ENCODE results near the gene ZNF570.

Gene ZNF570

DNA sequence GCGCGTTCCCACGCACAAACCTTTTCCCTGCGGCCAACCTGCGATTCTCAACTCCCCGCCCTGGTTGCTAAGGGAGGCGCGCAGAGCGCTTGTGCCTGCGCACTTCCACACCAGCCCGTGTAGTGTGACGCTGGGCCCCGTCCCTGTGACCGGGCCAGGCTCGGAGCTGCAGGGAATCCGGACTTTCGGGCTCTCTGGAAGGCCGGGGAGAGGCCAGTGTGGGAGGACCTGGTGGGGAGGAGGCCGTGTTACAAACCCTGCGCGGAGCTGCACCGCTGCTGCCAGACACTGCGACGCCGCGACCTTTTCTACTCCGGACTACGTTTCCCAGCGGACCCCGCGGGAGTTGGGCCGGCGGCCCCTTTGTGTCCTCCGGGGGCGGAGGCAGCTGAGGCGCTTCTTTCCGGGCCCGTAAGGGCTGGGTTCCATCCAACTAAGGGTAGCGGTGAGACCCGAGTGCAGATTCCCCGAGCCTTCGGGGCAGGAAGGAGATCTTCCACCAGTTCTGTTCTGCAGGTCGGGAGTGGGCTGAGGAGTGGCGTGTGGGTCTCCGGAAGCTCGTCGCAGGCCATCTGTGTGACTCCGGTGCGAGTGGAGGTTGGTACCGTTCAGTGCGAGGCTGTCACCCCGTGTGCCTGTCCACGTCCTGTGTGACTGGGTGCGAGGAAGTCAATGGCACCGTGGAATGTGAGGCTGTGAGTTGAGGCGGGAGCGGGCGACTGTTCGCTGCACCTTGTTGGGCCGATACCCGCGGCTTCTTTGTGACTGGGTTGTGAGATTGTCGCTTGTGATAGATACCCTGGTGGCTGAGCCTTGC lies at the start of gene ZNF570:
Gene ZNF570 (plus strand): TSS at position 396 of the 817 bp plus-strand sequence. CDS start 999 bp downstream, outside the sequence.
- peak; percentile 80 for DNase-seq (ENCODE audit: low spot score)

DNA sequence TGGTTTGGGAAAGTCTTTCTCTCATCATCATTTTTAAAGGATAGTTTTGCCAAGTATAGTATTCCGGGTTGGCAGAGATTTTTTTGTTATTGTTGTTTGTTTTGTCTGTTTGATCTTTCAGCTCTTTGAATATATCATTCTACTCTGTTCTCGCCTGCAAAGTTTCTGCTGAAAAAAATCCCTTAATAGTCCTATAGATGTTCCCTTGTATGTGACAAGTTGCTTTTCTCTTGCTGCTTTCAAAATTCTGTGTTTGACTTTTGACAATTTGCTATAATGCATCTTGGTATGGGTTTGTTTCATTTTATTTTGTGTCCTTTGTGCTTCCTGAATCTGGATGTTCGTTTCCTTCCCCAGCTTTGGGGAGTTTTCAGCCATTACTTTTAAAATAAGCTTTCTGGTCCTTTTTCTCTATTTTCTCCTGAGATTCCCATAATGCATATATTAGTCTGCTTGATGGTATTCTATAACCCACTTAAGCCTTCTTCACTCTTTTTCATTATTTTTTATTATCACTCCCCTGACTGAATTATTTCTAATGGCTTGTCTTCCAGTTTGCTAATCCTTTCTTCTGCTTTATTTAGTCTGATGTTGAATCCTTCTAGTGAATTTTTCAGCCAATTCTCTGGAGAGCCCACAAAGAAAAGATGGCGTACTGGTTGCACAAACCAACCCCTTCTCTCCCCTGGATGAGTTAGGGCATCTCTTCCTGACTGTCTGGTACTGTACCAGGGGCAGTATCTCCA lies 16.5 kb upstream of the ZNF570 start:
- DNase-seq (ENCODE audit: low spot score), result no peak

DNA sequence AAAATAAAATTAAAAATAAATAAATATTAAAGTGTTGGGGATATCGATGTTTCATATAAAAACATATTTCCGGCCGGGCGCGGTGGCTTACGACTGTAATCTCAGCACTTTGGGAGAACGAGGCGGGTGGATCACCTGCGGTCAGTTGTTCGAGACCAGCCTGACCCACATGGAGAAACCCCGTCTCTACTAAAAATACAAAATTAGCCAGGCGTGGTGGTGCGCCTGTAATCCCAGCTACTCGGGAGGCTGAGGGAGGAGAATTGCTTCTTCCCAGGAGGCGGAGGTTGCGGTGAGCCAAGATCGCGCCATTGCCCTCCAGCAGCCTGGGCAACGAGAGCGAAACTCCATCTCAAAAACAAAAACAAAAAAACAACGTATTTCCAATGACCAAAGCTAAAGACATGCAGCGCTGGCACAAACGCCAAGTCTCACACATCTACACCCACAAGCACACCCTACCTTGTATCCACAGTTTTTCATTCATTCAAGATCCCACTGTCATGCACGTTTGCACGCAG lies 2.8 kb upstream of the ZNF570 start:
- DNase-seq (ENCODE audit: low spot score), result no peak

DNA sequence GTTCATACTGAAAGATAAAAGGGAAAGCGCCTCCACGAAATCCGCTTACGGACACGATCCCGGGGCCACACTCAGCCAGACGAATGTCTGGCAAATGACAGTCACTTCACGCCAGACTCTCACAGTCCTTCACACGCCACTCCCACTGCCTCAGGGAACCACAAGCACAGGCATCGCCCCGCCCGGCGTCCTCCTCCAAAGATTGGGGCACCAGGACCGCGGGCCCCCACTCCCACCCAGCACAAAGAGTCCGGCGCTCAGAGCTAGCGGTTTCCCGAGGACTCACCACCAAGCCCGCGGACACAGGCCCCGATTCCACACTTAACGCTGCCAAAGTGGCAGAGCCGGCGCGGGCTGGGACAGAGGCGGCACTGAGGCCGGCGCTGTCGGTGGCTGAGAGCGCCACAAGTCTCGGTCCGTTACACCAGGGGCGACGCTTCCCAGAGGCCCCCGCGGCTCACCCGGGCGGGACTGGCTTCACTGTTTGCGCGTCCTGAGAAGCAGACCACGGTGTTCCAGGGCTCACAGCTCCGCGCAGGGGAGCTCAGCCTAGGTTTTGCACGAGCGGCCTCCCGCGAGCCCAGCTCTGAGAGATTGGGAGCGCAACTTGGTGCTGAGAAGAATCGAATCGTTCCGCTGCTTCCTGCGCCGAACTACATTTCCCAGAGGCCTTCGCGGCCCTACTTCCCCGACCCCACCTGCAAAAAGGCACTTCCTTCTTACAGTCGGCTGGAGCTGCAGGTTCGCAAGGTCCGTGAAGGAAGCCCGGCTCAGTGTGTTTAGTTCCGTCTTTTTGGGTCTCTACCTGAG lies 2.2 kb upstream of the ZNF570 start, which contains the start of gene ZNF569:
Gene ZNF569 (minus strand): TSS at position 647 of the 810 bp plus-strand sequence. CDS start 22,523 bp downstream, outside the sequence.
- DNase-seq (ENCODE audit: low spot score), result peak; percentile 86

DNA sequence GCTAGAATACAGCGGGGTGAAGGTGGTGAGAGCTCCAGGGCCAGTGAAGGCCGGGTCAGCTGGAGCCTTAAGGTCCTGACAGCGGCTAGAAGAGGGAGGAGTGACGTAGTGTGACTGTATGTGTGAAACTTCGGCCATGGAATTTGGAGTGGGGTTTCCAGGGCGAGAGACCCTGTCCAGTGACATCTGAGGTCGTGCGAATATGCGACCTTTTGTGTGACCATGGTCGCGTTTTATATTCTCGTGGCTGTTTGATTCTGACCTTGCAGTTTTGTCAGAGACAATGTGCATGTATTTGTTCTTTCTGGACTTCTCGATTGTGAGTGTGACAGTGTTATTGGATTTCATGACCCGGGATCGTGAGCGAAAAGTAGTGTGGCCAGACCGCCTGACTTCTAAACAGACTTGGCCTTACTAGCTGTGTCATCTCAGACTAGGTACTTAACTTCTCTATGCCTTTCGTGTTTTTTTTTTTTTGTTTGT lies 1.5 kb upstream of the ZNF570 start:
- no peak for DNase-seq (ENCODE audit: low spot score)

DNA sequence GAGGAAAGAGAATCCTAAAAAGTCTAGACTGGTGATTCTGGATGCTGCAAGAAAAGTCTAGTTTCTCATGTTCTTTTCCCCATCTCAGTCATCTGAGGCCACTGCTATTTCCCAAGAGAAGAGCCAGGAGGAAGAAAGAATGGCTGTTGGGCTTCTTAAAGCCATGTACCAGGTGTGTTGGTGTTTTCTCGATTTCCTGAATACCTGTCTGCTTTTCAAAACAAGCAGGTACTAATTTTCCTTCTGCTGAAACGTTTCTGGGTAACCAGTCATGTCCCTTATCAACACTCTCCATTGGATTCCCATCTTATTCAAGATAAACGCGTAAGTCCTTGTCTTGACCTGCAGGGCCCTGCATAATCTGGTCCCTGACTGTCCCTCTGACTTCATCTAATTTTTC lies 1.1 kb downstream of the ZNF570 start:
- no peak for DNase-seq (ENCODE audit: low spot score)

DNA sequence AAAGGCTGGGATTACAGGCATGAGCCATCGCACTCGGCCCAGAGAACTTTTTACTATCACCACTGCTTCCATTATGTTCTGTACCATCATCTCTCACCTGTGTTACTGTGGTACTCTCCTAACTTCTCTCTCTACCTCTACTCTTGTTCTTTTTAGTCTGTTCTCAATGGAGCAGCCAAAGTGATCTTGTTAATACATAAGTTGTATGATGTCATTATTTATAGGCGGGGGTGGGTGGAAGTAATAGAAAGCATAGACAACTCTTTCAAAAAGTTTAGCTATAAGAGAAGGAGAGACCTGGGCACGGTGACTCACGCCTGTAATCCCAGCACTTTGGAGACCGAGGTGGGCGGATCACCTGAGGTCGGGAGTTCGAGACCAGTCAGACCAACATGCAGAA lies 3.0 kb downstream of the ZNF570 start:
- DNase-seq (ENCODE audit: low spot score), result no peak

DNA sequence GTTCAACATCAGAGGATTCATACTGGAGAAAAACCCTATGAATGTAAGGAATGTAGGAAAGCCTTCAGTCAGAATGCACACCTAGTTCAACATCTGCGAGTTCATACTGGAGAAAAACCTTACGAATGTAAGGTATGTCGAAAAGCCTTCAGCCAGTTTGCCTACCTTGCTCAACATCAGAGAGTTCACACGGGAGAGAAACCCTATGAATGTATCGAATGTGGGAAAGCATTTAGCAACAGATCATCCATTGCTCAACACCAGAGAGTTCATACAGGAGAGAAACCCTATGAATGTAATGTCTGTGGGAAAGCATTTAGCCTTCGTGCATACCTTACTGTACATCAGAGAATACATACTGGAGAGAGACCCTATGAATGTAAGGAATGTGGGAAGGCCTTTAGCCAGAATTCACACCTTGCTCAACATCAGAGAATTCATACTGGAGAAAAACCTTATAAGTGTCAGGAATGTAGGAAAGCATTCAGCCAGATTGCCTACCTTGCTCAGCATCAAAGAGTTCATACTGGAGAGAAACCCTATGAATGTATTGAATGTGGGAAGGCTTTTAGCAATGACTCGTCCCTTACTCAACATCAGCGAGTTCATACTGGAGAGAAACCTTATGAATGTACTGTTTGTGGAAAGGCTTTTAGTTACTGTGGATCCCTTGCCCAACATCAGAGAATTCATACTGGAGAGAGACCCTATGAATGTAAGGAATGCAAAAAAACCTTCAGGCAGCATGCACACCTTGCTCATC lies 15.4 kb downstream of the ZNF570 start:
- no peak for DNase-seq (ENCODE audit: low spot score)

DNA sequence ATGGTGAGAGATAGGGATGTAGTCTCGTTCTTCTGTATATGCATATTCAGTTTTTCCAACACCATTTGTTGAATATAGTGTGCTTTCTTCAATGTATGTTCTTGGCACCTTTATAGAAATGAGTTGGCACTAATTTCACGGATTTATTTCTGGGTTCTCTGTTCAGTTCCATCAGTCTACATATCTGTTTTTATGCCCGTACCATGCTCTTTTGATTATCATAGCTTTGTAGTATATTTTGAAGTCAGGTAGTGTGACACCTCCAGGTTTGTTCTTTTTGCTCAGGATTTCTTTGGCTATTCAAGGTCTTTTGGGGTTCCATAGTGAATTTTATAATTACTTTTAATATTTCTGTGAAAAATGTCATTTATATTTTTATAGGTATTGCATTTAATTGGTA lies 23.1 kb downstream of the ZNF570 start:
- DNase-seq (ENCODE audit: low spot score), result no peak

DNA sequence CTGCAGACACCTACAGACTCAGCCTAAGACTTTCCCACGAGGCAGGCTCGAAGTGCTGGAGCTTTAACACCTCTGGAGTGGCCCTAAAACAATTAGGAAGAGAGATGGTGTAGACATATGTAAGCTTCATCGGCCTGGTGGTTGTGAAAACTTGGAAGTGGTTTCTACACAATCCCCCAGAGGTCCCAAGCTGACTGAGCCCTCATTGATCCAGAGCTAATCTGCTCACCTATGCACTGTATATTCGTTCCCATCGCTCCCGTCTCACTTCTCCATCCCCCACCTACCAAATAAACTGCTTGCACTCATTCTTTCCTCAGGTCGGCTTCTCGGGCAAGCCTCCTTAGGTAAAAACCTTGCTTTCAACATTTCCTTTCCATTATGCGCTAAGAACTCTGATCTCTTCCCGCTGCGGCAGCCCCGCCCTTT lies 36.8 kb downstream of the ZNF570 start:
- DNase-seq (ENCODE audit: low spot score), result no peak

DNA sequence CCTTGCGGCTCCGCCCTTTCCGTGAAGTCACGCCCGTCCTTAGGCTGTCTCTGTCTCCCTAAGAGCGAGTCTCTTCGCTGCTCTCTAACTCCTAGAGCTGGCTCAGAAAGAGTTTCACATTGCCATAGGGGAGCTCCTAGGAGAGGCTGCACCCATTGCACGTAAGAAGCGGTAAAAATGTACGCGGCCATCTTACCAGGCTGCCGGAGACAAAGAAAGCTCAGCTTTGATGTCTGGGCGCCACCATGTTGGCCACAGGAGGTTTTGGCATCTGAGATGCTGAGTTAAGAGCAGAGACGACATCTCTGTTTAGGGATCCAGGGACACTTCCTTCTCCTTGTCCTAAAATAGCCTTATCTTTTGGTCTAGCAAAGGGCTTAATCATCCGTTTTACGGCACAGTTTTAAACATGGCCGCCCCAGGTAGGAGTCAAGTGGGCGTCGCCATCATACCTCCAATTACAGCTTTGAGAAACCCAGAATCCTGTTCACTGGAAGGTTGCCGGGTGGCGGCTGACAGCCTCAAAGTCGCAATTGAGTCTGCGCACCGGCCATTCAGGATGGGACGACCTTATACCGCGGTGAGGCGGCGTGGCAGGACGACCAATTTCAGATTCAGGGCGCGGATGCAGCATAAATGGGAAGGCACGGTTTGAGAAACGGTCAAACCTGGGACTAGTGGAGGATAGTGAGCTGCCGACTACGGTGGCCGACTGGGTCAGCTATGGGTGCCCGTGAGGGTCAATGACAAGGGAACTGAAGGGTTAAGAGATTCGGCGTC lies 37.4 kb downstream of the ZNF570 start, which contains the start of gene ZNF793:
Gene ZNF793 (plus strand): TSS at position 553 of the 780 bp plus-strand sequence. CDS start 16,501 bp downstream, outside the sequence.
- DNase-seq (ENCODE audit: low spot score), result peak; percentile 63

DNA sequence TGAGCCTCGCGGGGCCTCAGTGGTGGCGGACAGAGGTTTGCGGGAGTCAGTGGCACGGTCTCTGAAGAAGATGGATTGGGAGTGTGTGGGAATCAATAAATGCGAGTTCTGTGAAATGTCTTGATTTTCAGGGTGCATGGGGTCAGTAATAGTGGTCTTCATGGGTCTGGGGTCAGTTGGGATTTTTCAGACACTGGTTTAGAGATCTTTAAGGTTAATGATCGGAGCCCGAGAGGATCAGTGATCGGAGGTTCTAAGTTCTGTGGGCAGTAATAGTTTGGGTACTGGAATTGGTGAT lies 38.0 kb downstream of the ZNF570 start:
- DNase-seq (ENCODE audit: low spot score), result no peak

DNA sequence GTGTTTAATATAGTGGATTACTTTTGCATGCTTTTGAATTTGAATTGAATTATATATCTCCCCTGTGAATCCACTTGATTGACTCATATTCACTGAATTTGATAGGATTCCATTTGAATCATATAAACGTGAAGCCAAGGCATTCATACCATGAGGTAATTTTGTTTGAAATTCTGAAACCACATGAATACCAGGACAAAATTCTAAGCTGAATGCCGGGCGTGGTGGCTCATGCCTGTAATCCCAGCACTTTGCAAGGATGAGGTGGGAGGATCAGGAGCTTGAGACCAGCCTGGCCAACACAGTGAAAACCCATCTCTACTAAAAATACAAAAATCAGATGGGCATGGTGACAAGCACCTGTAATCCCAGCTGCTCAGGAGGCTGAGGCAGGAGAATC lies 42.0 kb downstream of the ZNF570 start:
- DNase-seq (ENCODE audit: low spot score), result no peak

DNA sequence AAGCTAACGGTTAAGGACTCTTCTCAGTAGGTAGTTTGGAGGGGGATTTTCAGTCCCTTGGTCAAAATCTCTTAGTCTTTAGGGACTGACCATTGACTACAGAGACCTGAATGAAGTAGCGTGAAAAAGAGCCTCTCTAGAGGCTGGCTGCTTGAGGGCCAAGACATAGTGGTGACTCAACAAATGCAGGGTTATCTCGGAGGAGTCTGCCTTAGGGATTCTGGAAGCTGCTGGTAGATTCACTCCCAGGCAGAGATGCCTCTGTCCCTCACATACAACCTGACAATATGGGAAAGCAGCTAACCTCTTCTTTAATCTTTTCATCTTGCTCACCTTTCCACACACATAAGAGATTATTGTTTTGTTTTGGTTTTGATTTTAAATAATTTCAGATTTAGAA lies 42.7 kb downstream of the ZNF570 start:
- no peak for DNase-seq (ENCODE audit: low spot score)

DNA sequence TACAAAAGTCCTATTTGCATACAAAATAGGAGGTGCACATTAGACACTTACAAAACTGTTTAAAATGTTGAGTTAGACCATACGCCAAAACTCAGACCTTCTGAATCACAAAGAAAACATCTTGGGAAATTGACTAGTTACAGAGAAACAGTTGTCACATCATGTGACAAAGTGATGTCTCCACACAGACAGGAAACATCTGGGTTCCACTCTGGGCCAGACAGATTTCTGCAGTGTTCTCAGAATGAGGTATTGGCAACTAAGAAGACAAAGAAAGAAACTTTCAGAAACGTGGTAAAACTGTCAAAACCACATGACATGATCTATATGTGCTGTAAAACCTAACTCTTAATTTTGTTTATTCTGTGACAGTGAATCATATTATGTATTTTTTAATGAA lies 44.2 kb downstream of the ZNF570 start:
- no peak for DNase-seq (ENCODE audit: low spot score)

DNA sequence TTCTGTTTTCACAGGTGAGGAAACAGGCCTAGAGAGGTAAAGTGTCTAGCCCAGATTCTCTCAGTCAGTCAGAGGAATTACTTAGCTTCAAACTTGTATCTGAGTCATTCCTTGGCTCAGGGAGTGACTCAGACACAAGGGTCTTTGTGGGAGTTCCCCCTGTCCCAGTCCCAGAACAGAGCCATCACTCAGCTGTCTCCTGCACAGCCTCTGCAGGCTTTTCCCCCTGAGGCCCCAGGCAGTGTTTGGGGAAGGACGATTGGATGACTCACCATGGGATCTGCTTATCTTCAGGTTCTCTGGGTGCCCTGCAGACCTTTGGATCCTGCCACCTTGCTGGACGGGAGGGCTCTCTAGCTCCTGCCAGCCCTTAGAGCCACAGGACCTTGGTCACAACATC lies 50.7 kb downstream of the ZNF570 start:
- peak; percentile 13 for DNase-seq (ENCODE audit: low spot score)

DNA sequence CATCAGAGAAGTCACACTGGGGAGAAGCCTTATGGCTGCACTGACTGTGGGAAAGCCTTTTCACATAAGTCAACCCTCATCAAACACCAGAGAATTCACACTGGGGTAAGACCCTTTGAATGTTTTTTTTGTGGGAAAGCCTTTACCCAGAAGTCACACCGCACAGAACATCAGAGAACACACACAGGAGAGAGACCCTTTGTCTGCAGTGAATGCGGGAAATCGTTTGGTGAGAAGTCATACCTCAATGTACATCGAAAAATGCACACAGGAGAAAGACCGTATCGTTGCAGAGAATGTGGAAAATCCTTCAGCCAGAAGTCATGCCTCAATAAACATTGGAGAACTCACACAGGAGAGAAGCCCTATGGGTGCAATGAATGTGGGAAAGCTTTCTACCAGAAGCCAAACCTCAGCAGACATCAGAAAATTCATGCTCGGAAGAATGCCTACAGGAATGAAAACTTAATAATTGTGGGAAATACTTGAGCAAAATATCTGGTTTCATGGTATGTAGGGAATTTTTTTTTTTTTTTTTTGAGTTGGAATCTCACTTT lies 68.3 kb downstream of the ZNF570 start:
- DNase-seq (ENCODE audit: low spot score), result no peak
